Stimulated activated CD4-positive, alpha-beta T cell treated with anti-CD3 and anti-CD28 coated beads, Interleukin-1b, Interleukin-23, amount 100 ng/mL, for 4 hours (primary cell): ENCODE results near the gene ARHGAP23.
A peak's percentile ranks its signal among the peaks of the same experiment; 100 is the strongest.
"Not testable (repeated sequence)": the region's sequence is repeated elsewhere in the genome, so short reads cannot be mapped to it uniquely, and the experiment has no call there.

Source experiments
- DNase-seq, 2 donors: peaks; one replicate each; pipeline ENCODE4 v3.0.0-alpha.2; 2020; ENCODE audit warnings: low read depth in 2 of 2

The ARHGAP23 gene

GRCh38 chr17:38420518-38420917, 7.7 kb upstream of the ARHGAP23 start:
- DNase-seq = no peak

GRCh38 chr17:38421171-38421841, 7.0 kb upstream of the ARHGAP23 start:
- no peak for DNase-seq

GRCh38 chr17:38421871-38422827, 6.1 kb upstream of the ARHGAP23 start:
- no peak for DNase-seq

- DNase-seq = no peak
Observed at GRCh38 chr17:38424297-38424972, 3.8 kb upstream of the ARHGAP23 start.

- no peak for DNase-seq
Observed at GRCh38 chr17:38425031-38425430, 3.2 kb upstream of the ARHGAP23 start.

GRCh38 chr17:38425744-38426143, 2.5 kb upstream of the ARHGAP23 start:
- DNase-seq = no peak

- DNase-seq = no peak
Observed at GRCh38 chr17:38426441-38426840, 1.8 kb upstream of the ARHGAP23 start.

GRCh38 chr17:38427160-38427949, 909 bp upstream of the ARHGAP23 start:
- DNase-seq = no peak

GRCh38 chr17:38428643-38429371, 543 bp downstream of the ARHGAP23 start:
- peak in 1 of 2 donors; percentile 14 for DNase-seq

- no peak for DNase-seq
Observed at GRCh38 chr17:38429476-38430100, 1.3 kb downstream of the ARHGAP23 start.

GRCh38 chr17:38430316-38430715, 2.1 kb downstream of the ARHGAP23 start:
- no peak for DNase-seq

- no peak for DNase-seq
Observed at GRCh38 chr17:38430822-38431221, 2.6 kb downstream of the ARHGAP23 start.

- no peak for DNase-seq
Observed at GRCh38 chr17:38431346-38432145, 3.3 kb downstream of the ARHGAP23 start.

GRCh38 chr17:38434178-38434665, 6.0 kb downstream of the ARHGAP23 start:
- no peak for DNase-seq

- DNase-seq = no peak
Observed at GRCh38 chr17:38435795-38436194, 7.5 kb downstream of the ARHGAP23 start.

GRCh38 chr17:38436386-38436785, 8.1 kb downstream of the ARHGAP23 start:
- DNase-seq = no peak

- not testable (repeated sequence) for DNase-seq
Observed at GRCh38 chr17:38437313-38437712, 9.0 kb downstream of the ARHGAP23 start.

- DNase-seq = no peak
Observed at GRCh38 chr17:38439436-38439835, 11.2 kb downstream of the ARHGAP23 start.
